GM21717 (cell line): ENCODE results near the gene NPAS3.

Experiments
- ATAC-seq: cut with Tn5 transposase; IDR thresholded peaks from one replicate; pipeline ENCODE4 v1.9.1; 2021; ENCODE audit warnings: mild to moderate bottlenecking, moderate library complexity; ENCODE audit not compliant: unreplicated experiment

NPAS3 gene

DNA sequence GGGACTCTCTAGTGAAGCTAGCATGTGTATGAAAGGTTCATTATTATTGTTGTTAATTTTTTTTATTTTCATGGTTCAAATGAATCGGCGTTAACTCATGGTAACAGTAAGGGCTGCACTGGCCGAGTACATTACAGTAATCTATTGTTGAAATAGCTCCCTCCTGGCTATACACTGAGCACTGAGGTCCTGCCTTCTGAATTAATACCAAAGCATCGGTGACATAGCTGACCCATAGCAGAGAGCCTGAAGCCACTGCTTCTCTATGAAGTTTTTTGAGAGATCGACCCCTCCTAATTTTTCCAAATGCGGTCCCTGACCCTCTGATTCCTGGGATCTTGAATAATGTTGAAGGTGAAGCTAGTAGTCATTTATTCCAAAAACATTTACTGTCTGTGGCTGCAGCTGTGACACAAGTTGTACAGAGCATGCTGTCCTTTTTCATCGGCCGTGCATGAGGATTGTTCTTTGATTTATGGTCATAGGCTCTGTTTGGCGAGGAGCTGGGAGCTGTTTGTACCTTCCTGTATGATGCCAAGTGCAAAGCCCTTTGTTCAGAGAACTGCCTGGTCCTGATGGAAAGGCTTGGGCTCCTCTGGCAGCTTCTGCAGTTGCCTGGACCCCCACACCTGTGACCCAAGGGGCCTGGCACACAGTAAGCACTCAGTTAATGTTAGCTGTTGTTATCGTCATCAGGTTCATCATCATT, 525.7 kb downstream of the NPAS3 start:
- ATAC-seq: no peak

DNA sequence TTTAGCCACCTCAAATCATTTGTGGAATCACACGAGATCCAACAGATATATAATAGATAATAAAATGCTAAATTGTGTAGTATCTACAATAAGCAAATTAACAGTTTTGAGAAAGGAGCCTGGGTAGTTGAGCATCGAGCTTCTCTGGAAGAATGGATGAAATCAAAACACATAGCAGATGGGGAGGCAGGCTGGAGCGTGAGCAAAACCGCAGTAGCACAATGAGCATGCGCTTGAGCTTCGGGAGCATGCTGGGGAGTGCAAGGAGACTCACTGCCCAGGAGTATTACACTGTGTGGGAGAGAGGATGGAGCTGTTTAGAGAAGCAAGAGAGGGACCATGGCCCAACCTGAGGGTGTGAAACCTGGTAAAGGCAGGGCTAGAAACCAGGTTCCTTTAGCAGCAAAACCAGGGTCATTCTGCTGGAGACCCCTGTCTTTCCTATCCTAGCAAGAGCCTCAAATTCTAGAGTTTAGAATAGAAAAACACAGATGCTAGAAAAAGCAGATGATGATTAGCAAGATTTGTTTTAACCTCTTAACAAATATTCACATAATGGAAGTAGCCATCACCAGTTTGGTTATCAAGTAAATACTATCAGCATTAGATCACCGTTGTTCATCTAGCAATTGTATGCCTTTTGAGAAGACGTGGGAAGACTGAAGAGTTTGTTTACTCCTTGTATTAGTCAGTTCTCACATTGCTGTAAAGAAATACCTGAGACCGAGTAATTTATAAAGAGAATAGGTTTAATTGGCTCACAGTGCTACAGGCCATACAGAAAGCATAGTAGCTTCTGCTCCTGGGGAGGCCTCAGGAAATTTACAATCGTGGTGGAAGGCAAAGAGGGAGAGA, 527.4 kb downstream of the NPAS3 start:
- ATAC-seq: no peak

DNA sequence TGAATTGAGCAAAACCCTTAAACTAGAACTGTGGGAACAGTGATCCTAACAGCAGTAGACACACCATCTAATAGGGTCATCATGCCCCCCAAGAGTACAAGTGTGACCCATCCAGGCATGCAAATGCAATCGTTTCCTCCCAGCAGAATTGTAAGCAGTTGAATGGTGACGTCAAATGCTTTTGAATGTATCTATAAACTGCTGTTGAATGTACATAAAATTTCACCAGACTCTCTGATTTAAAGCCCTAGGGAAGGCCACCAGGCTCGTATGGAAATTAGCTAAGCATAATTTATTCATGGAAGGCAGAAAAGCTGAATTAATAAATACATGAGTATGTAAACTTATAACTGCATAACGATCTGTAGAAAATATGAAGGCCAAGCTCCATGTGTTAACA, 529.3 kb downstream of the NPAS3 start:
- no peak for ATAC-seq

GRCh38 chr14:33469898-33470297, 531.2 kb downstream of the NPAS3 start:
- no peak for ATAC-seq

GRCh38 chr14:33471776-33472175, 533.1 kb downstream of the NPAS3 start:
- no peak for ATAC-seq

DNA sequence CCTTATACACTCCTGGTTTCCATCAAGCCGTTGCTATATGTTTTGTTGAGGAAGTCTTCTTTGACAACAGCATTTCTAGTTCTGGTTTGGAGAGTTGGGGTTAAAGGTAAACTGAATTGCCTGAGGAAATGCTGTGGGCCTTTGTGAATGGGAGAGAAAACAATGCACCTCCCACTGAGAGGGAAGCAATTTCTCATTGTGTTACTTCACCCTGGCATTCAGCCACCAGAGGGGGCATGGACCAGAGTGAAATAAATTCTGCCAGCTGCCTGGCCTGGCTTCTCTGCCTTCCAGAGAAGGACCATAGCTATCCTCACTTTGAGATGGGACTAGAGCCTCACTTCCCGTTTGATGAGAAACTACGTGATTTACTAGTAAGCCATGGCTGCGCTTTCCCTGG, 536.9 kb downstream of the NPAS3 start:
- no peak for ATAC-seq

- ATAC-seq: no peak
These were observed 539.1 kb downstream of the NPAS3 start for GRCh38 chr14:33477797-33478196.

GRCh38 chr14:33480071-33480886, 541.6 kb downstream of the NPAS3 start:
- ATAC-seq: no peak

- no peak for ATAC-seq
These were observed 542.2 kb downstream of the NPAS3 start for GRCh38 chr14:33480887-33481184.

DNA sequence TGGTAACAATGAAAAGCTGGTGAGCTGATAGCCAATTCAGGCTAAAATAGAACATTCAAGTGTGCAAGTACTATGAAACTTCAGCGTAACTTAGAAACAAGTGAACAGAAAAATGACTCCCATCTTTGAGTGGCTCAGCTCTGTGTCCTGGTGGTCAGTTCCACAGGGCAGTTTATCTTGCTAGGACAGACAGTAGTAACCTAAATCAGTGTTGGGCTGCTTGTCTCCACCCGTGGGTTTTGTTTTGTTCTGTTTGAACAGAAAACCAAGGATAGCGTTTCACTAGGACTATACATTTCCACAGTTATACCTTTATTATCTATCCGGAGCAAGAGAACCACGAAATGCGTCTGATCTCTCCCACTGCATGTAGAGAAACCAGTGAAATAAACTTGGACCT, 544.4 kb downstream of the NPAS3 start:
- no peak for ATAC-seq

- ATAC-seq: no peak
These were observed 544.9 kb downstream of the NPAS3 start for GRCh38 chr14:33483541-33483940.

- no peak for ATAC-seq
These were observed 545.6 kb downstream of the NPAS3 start for GRCh38 chr14:33484264-33484663.

DNA sequence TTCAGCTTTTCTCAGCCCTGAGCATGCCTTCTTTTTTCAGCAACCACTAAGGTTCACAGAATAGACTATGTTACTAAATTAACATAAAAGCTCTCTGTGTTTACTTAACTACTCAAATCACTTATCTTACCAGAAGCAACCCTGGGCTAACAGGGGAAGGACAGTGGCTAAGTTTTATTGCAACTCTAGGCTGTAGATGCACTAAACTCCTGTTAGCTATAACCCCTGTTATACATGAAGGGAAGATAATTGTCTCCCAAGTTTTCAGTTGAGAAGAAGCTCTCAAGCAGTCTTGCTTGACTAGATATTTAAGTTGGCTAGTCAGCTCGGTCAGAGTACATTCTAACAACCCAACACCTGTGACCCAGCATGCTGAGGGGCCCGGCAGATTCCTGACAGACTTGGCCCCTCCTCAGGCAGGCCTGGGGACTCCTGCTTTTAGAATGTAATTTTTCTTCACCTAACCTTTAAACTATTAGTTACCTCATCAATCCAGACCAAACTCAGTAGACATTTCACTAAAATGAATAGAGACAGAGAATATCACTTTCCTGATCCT, 547.7 kb downstream of the NPAS3 start:
- ATAC-seq: no peak

DNA sequence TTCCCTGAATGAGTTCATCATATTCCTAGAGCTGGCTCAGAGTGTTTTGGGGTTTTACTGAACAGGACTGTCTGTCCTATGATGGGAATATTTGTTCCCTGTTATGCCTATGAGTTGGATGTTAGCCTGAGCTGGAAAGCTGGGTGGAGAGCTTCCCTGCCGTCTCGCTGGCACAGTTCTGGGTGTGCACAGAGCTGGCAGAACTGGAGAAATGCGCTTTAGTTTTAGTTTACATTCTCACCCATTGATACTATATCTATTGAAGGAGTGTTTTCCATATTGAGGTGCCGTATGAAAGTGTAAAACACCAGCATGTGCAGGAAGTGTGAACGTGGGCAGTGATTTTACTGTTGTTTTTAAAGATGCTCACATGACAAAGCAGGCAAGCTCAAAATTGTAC, 549.9 kb downstream of the NPAS3 start:
- ATAC-seq: no peak

- ATAC-seq: no peak
These were observed 551.9 kb downstream of the NPAS3 start for GRCh38 chr14:33490555-33490954.

GRCh38 chr14:33491112-33491511, 552.4 kb downstream of the NPAS3 start:
- no peak for ATAC-seq

GRCh38 chr14:33492491-33492890, 553.8 kb downstream of the NPAS3 start:
- ATAC-seq: no peak

DNA sequence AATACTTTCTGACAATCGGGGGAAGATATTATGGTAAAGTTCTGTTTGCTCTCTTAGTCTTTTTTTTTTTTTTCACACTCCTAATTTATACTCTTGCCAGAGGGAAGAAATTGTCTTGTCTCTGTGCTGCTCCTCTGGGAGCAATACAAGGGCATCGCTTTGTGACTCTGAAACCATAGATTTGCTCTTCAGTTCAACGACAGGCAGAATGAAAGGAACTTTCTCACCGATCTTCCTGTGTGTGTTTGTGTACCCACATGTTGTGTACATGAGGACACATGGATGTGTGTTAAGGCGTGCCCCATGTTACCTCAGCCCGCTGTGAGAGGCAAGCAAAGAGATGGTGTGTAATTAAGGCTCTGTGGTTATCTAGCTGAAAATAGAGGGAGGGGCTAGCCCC, 554.6 kb downstream of the NPAS3 start:
- no peak for ATAC-seq

- no peak for ATAC-seq
These were observed 555.3 kb downstream of the NPAS3 start for GRCh38 chr14:33493990-33494389.

- no peak for ATAC-seq
These were observed 561.0 kb downstream of the NPAS3 start for GRCh38 chr14:33499687-33500086.
